Astrocyte of the hippocampus (primary cell): ENCODE results near the gene MRPL16.
"Not testable (repeated sequence)": the region's sequence is repeated elsewhere in the genome, so short reads cannot be mapped to it uniquely, and the experiment has no call there.

Experiments
- DNase-seq: peaks from one replicate; pipeline ENCODE4 v3.0.0; 2011; ENCODE audit warnings: low read depth, low spot score

The MRPL16 gene

GRCh38 chr11:59810189-59810910 is at the start of gene MRPL16:
TSS of gene MRPL16 (minus strand) at chr11:59810778. CDS start at chr11:59810658, 120 bp downstream.
- peak; percentile 94 for DNase-seq

DNA sequence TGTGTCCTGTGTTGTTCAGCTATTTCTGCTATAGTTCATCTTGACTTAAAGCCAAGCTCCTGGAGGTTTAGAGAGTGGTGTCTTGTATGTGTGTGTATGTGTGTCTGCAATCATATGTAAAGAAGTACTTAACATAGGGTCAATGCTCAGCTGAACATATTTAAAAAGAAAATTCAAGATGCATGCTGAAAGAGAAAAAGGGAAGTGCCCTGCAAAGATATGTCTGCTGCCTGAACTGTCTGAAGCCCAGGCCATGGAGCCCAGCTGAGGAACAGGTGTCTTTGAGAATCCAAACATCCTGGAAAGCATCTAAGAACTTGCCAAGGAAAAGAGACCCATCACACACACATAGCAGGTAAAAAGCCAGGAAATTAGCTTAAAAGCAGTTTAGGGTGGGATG is 49.1 kb upstream of the MRPL16 start:
- no peak for DNase-seq

- peak; percentile 20 for DNase-seq
Measured at GRCh38 chr11:59857439-59858434, 47.2 kb upstream of the MRPL16 start.

- no peak for DNase-seq
Measured at GRCh38 chr11:59854871-59855270, 44.3 kb upstream of the MRPL16 start.

DNA sequence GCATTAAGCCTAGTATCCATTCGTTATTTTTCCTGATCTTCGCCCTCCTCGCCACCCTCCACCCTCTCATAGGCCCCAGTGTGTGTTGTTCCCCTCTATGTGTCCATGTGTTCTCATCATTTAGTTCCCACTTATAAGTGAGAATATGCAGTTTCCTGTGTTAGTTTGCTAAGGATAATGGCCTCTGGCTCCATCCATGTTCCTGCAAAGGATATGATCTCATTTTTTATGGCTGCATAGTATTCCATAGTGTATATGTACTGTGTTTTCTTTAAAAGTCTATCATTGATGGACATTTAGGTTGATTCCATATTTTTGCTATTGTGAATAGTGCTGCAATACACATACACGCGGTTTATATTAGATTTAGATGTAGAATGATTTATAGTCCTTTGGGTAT is 40.8 kb upstream of the MRPL16 start:
- not testable (repeated sequence) for DNase-seq

- DNase-seq: not testable (repeated sequence)
Measured at GRCh38 chr11:59849551-59849950, 39.0 kb upstream of the MRPL16 start.

GRCh38 chr11:59849129-59849528 is 38.6 kb upstream of the MRPL16 start:
- no peak for DNase-seq

DNA sequence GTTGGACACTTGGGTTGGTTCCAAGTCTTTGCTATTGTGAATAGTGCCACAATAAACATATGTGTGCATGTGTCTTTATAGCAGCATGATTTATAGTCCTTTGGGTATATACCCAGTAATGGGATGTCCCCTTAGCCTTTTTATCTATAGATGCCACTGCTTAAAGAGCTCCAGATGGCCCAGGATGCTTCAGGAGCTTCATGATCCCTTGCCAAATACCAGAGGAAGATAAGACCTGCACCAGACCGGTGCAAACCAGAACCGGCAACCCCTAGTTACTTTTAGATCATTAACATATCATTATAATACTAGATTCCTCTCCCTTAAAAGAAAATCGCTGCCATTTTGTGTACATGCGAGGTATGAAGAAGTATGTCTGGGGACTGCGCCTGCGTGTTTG is 37.9 kb upstream of the MRPL16 start:
- DNase-seq: not testable (repeated sequence)

DNA sequence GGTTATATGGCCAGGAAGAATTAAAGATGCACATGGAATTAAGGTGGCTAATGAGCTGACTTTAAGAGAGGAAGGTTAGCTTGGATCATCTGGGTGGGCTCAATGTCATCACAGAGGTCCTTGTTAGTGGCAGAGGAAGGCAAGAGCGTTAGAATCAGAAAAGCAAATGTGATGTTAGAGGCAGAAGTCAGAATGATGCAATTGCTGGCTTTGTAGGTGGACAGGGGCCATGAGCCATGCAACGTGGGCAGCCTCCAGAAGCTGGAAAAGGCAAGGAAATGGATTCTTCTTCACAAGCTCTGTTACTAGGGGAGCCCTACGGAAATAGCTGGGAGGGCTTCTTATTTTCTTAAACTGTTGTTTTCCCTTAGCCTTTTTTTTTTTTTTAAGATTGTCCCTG is 37.0 kb upstream of the MRPL16 start:
- DNase-seq: no peak

DNA sequence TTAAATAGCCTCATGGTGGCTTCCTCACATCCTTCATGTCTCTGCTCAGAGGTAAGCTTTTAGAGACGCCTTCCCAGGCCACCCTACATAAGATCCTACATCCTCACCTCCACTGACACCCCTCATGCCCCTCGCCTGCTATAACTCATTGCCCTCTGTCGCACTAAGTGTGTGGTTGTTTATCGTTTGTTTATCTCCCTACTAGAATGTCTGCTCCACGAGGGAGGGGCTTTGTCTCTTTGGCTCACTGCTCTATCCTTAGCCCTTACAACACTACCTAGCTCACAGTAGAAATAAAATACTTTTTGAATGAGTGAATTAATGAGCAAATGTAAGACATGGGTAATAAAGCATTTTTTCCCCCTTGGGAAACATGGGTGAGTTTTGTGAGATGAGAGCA is 36.0 kb upstream of the MRPL16 start:
- DNase-seq: no peak

- DNase-seq: no peak
Measured at GRCh38 chr11:59845399-59845798, 34.8 kb upstream of the MRPL16 start, which contains the start of gene CBLIF. TSS of gene CBLIF (minus strand) at chr11:59845499. CDS start at chr11:59845453, 46 bp downstream.

- DNase-seq: no peak
Measured at GRCh38 chr11:59842316-59842715, 31.7 kb upstream of the MRPL16 start.

DNA sequence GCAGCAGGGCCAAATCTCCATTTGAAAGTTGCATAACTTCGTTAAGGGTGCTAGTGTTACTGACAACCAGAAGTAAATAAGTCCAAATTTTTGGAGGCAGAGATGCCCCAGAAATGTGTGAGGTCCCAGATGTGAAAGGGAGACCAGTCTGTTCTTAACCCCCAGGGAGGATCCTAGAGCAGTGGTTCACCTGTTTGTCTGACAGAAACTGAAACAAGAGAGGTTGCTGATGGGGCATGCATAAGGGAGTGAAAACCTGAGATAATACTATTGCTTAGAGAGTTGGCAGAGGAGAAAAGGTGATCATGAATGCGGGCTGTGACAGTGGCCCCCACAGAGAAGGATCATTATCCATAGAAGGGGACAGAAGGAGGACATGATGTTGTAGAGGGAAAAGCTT is 30.9 kb upstream of the MRPL16 start:
- DNase-seq: no peak

DNA sequence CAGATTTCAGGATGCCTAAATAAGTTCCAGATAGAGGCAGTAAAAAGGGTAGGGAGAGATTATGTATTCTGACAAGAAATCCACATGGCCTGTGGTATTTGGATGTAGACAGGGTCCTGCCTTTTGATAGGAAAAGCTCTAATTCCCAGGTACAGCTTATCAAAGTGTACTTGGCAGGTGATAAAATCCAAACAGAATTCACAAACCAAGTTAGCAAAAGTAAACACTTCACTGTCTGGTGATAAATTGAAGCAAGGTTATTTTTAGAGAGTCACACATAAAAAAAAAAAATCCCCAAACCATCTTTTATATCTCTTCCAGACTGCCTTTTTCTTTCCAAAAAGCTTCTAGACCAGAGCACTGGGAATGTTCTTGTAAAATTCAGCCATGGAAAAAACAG is 29.0 kb upstream of the MRPL16 start:
- DNase-seq: no peak

DNA sequence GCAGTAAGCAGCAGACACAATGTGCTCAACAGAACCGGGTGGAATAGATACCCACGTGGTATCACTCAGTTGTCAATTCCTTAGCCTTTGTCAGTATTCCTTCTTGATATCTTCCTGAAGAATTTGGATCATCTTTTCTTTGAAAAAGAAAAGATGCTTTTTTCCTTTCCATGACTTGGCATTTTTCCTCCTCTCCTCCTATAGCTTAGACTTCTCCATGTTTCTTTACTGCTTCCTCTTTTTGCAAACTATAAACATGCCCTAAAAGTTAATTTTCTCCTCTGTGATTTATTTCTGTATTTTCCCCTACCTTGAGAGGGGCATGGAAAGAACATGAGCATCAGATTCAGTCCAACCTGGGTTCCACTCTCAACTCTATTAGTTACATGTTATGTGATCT is 23.0 kb upstream of the MRPL16 start:
- DNase-seq: no peak

DNA sequence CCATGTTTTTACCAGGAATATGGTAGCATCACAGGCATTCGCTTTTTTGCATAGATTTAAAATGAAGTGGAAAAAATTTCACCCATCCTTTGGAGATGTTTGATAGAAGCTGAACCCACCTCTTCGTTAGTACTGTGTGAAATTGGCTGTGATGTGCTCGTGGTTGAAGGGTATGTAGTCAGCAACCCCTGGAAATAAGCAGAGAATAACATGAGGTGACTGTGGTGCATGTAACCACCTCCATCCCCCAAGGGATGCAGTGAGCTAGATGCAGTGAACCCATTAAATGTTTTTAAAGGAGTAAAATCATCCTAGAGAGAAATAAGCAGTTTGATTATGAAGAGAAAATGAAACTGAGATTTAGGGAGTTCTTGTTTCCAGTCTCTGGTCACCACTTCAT is 18.8 kb upstream of the MRPL16 start:
- DNase-seq: no peak

- peak; percentile 61 for DNase-seq
Measured at GRCh38 chr11:59822989-59823566, 12.5 kb upstream of the MRPL16 start.

- no peak for DNase-seq
Measured at GRCh38 chr11:59818572-59818971, 8.0 kb upstream of the MRPL16 start.

DNA sequence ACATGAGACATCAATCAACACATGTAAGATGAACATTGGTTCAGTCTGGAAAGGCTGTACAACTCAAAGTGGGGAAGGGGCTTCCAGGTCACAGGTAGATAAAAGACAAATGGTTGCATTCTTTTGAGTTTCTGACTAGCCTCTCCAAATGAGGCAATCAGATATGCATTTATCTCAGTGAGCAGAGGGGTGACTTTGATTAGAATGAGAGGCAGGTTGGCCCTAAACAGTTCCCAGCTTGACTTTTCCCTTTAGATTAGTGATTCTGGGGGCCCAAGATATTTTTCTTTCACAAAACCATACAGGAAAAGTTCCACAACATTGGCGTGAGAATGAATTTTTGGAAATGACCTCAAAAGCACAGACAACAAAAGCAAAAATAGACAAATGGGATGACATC is 5.9 kb upstream of the MRPL16 start:
- DNase-seq: not testable (repeated sequence)

DNA sequence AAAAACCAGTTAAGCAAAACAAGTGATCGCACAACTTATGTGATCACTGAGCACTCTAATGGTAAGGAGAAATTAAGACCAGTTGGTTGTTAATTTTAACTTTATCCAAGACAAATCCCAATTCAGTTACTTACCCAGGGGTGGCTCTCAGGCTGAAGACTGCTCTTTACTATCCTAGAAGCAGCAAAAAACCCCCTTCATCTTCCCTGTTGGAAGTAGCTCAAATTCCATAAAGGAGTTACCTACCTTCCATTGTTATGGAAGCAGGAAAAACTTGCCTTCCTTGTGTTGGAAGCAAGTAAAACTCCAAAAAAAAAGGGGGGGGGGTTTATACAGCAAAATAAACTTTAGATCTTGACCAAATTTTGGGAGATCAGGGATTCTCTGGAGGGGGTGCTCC is 5.2 kb upstream of the MRPL16 start:
- no peak for DNase-seq

GRCh38 chr11:59814021-59814420 is 3.4 kb upstream of the MRPL16 start:
- DNase-seq: no peak

GRCh38 chr11:59813364-59813763 is 2.8 kb upstream of the MRPL16 start:
- DNase-seq: no peak
